ENCODE results near the gene CNGA2. TPM values are rescaled to one million over a fixed set of nuclear protein-coding genes. Genes with fewer than 3 reads are reported as not detected.

CNGA2 gene
- total RNA-seq, 2 donors from 2014 or later = not detected

DNA sequence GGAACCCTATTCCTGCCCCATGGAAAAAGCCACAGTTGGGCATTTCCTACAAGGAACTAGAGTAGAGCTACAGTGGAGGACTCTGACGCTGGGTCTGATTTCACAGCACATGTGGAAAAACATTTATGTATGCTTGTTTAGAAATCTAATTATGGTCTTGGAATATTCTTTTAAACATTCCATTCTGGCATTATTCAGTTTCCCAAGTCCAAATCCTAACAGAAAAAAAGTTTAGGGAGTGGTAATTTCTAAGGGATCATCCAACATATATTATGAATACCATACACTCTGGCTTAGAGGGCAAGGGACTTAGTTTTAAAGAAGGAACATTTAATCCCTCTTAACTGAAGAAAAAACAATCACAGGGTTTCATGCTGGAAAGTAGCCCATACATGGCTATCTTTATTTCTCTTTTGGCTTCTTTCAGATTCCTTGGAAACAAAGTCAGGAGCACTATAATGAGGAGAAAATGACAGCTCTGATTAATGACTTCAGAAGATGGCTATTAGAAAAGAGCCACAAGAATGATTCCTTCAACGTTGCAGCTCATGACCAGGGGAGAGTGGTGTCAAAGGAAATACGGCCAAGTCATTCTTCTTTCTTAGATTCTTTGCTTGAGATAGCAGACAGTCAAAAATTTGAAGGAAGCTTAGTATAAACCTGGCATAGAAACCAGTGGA, 56.1 kb downstream of the CNGA2 start:
- intact Hi-C loops (cut with DNase I) = no loop called here
- H3K27ac ChIP-seq = no peak overlapping the region
- H3K4me1 ChIP-seq = no peaks in the 10 kb centered on the region
- DNase-seq = no peak
- TF ChIP-seq, protein P1, sequence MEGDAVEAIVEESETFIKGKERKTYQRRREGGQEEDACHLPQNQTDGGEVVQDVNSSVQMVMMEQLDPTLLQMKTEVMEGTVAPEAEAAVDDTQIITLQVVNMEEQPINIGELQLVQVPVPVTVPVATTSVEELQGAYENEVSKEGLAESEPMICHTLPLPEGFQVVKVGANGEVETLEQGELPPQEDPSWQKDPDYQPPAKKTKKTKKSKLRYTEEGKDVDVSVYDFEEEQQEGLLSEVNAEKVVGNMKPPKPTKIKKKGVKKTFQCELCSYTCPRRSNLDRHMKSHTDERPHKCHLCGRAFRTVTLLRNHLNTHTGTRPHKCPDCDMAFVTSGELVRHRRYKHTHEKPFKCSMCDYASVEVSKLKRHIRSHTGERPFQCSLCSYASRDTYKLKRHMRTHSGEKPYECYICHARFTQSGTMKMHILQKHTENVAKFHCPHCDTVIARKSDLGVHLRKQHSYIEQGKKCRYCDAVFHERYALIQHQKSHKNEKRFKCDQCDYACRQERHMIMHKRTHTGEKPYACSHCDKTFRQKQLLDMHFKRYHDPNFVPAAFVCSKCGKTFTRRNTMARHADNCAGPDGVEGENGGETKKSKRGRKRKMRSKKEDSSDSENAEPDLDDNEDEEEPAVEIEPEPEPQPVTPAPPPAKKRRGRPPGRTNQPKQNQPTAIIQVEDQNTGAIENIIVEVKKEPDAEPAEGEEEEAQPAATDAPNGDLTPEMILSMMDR (IDR thresholded peaks at IDR 0.05) = no peak
- no peak for TF ChIP-seq POLR2A (IDR thresholded peaks at IDR 0.05)
- WGBS, 2 donors = 78 to 88% methylated on average over 3 of the region's 3 CpGs
- no peaks in the 10 kb centered on the region for H3K27me3 ChIP-seq
- no peaks in the 10 kb centered on the region for H3K9me3 ChIP-seq
- no peak for ATAC-seq
- no peak overlapping the region for H3K4me3 ChIP-seq
- H3K36me3 ChIP-seq (replicated peaks in 1 of 2; ENCODE audit: insufficient read depth in 1 of 2, low read depth in 2 of 2) = no peaks in the 10 kb centered on the region

- Histone ChIP-seq H3K4me1 (no peaks in the 10 kb centered on the region), H3K27me3 (no peaks in the 10 kb centered on the region), H3K4me3 (no peak overlapping the region), H3K27ac (no peak overlapping the region), H3K36me3 (replicated peaks in 1 of 2; ENCODE audit: insufficient read depth in 1 of 2, low read depth in 2 of 2) (no peaks in the 10 kb centered on the region), H3K9me3 (no peaks in the 10 kb centered on the region)
- DNase-seq (no peak), ATAC-seq (no peak)
- WGBS, 2 donors = 65 to 71% methylated on average over 3 of the region's 3 CpGs
- intact Hi-C loops (cut with DNase I) = no loop called here
- no peak for TF ChIP-seq POLR2A (IDR thresholded peaks at IDR 0.05)
- TF ChIP-seq, protein P1 (IDR thresholded peaks at IDR 0.05) = no peak
These were observed 57.4 kb downstream of the CNGA2 start for GRCh38 chrX:151791961-151792360.

DNA sequence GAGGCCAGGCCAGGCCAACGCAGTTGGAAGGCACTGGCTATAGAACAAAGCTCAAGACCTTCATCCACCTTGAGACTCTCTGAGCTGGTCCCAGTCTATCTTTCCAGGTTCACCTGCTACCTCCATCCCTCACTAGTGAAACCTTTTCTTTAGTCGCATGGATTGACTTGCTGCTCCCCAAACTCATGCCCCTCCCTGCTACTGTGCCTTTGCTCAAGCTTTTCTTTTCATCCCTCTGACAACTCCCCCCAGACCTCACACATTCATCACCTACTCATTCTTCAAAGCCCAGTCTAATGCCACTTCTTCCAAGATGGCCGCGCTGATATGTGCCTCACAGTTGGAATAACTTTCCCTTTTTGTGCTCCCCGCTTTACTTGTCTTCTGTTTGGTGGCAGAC, 58.0 kb downstream of the CNGA2 start:
- Histone ChIP-seq H3K9me3 (no peaks in the 10 kb centered on the region), H3K4me3 (no peak overlapping the region), H3K36me3 (replicated peaks in 1 of 2; ENCODE audit: insufficient read depth in 1 of 2, low read depth in 2 of 2) (no peaks in the 10 kb centered on the region), H3K27me3 (no peaks in the 10 kb centered on the region), H3K4me1 (no peaks in the 10 kb centered on the region), H3K27ac (no peak overlapping the region)
- intact Hi-C loops (cut with DNase I) = no loop called here
- no peak for DNase-seq
- no peak for TF ChIP-seq POLR2A (IDR thresholded peaks at IDR 0.05)
- TF ChIP-seq, protein P1 (IDR thresholded peaks at IDR 0.05) = no peak
- no peak for ATAC-seq
- WGBS, 2 donors = 85 to 88% methylated on average over 5 of the region's 5 CpGs

DNA sequence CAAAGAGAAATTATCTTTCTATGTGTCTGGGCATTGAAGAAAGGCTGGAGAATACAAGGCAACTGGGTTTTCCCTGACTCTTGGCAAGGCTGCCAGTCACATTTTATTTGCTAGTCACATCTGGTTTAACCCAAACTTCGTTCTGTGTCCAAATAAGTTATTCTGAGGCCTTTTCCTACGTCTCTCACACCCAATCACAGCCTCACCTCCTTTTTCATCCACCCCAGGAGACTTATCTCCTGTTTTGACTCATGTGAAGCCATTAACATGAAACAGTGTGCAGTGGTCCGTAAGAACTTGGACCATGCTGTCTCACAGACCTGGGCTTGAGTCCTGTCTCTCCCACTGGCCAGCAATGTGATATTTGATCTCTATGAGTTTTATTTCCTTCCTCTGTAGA, 59.3 kb downstream of the CNGA2 start:
- WGBS, 2 donors = 59 to 80% methylated on average over 3 of the region's 3 CpGs
- H3K4me1 ChIP-seq = no peaks in the 10 kb centered on the region

More for the DNA sequence above, 59.3 kb downstream of the CNGA2 start:
- no peaks in the 10 kb centered on the region for H3K9me3 ChIP-seq
- DNase-seq (no peak), ATAC-seq (no peak)
- no peak overlapping the region for H3K4me3 ChIP-seq
- intact Hi-C loops (cut with DNase I) = no loop called here
- H3K36me3 ChIP-seq (replicated peaks in 1 of 2; ENCODE audit: insufficient read depth in 1 of 2, low read depth in 2 of 2) = no peaks in the 10 kb centered on the region
- H3K27me3 ChIP-seq = no peaks in the 10 kb centered on the region
- TF ChIP-seq, protein P1 (IDR thresholded peaks at IDR 0.05) = no peak
- no peak for TF ChIP-seq POLR2A (IDR thresholded peaks at IDR 0.05)
- no peak overlapping the region for H3K27ac ChIP-seq

Other genes starting within 250 kb of the CNGA2 start
- not detected for gene PASD1, start 171.1 kb upstream of the CNGA2 start, total RNA-seq
- 1 to 10 TPM in 1 of 2 donors, under 1 TPM in 1; 0.33 to 1.0 TPM for gene PRRG3, start 39.3 kb upstream of the CNGA2 start, total RNA-seq
- not detected for gene FATE1, start 18.7 kb upstream of the CNGA2 start, total RNA-seq
- gene MAGEA4, start 178.1 kb downstream of the CNGA2 start, total RNA-seq = not detected
- gene GABRE, start 239.9 kb downstream of the CNGA2 start, total RNA-seq = 10 to 100 TPM; 46.2 to 64.9 TPM